Activated T-helper 9 cell treated with anti-CD3 and anti-CD28 coated beads, Interleukin-2, amount 50 U/mL, for 16 hours (primary cell): ENCODE measurements around the gene TUBG2.
"Not testable (repeated sequence)": the region's sequence is repeated elsewhere in the genome, so short reads cannot be mapped to it uniquely, and the experiment has no call there.

ENCODE experiments used
- DNase-seq: peaks from one replicate; pipeline ENCODE4 v3.0.0-alpha.2; 2020; ENCODE audit warnings: low read depth

The TUBG2 gene

DNA sequence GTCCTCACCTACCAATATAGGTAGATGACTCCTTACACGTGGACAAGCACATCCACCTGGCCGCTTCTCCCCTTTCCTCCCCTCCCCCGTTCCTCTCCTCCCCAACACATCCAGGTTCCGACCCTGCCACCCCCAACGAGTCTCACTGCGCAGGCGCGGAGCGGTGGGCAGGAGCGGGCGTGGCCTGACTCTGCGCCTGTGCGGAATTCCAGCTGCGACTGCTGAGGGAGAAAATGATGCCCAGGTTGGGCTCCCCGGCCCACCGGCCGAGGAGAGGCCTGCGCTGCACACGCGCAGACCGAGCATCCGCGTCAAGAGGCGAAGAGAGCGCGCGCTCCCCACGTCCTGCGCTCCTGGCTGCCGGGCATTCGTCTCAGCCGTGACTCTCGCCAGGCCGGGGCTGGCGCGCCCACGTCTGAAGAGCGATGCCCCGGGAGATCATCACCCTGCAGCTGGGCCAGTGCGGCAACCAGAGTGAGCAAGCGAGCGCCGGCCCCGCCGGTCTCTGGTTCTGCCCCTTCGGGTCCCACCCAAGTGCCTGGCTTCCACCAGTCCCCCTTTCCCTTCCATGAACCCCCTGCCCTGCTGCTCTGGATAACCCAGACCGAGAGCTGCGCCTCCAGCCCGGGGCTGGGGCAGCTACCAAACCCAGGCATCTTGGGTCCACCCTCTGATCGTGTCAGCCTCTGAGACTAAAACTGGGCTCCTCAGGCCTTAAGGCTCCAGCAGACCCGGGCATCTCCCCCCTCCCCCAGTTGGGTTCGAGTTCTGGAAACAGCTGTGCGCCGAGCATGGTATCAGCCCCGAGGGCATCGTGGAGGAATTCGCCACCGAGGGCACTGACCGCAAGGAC is at the start of gene TUBG2:
TUBG2 (plus strand) TSS at position 206 of the 853 bp plus-strand sequence; CDS start at position 426, 220 bp downstream.
- peak; percentile 57 for DNase-seq

GRCh38 chr17:42609814-42610801 is 49.0 kb upstream of the TUBG2 start:
- peak; percentile 5 for DNase-seq

DNA sequence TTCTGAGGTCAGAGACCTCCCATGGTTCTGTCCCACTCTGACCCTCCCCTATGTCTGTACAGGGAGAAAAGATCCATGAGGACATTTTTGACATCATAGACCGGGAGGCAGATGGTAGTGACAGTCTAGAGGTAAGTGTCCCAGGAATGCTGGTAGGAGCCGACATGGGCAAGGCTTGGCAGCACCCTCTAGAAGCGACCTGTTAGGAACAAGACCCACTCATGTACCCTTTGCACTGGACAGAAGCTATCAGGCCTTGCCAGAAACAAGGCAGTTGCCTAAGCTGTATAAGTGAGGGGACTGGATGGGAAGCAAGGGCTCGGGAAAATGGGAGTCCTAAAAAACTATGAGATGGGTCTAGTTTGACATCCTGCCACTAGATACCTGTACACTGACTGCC is 47.1 kb upstream of the TUBG2 start:
- DNase-seq, result no peak

DNA sequence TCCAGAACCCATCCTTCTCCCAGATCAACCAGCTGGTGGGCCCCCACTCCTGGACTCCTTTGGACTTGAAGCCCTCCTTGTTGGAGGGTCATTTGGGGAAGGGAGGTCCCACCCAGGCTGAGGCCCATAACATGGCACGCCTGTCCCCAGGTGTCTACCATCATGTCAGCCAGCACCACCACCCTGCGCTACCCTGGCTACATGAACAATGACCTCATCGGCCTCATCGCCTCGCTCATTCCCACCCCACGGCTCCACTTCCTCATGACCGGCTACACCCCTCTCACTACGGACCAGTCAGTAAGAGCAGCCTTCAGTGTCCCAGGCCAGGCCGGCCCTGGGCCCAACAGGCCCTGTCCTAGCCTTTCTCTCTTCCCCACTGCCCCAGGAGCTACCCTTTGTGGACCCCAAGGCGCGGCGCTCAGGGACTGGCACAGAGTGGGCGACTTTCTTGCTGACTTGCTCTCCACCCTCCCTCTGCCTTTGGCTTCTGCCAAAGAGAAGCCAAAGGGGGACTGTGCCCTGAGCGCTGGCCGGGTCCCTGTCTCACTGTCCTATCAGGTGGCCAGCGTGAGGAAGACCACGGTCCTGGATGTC is 45.3 kb upstream of the TUBG2 start:
- no peak for DNase-seq

GRCh38 chr17:42617956-42618431 is 41.1 kb upstream of the TUBG2 start:
- no peak for DNase-seq

GRCh38 chr17:42618442-42619150 is 40.5 kb upstream of the TUBG2 start:
- no peak for DNase-seq

DNA sequence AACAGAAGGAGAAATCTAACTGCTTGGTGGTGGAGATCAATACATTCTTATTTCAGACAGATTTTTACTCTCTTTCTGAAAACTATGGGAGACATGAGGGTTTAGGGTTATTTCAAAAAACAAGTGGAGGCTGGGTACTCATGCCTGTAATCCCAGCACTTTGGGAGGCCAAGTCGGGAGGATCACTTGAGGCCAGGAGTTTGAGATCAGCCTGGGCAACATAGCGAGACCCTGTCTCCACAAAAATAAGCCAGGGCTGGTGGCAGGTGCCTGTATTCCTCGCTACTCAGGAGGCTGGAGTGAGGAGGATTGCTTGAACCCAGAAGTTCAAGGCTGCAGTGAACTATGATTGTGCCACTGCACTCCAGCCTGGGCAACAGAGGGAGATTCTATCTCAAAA is 37.1 kb upstream of the TUBG2 start:
- DNase-seq, result not testable (repeated sequence)

DNA sequence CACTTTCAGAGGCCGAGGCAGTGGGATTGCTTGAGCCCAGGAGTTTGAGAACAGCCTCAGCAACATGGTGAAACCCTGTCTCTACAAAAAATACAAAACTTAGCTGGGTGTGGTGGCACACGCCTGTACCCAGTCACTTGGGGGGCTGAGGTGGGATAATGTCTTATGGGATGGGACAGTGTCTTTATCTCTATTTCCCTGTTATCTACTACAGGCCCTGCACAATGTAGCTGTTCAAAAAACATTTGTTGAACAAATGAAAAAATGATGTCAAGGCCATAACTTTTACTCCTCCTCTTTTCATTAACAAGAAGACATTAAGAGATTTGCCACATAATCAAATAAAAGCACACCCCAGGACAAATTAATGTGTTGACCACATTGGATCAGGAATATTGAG is 35.8 kb upstream of the TUBG2 start:
- DNase-seq, result no peak

DNA sequence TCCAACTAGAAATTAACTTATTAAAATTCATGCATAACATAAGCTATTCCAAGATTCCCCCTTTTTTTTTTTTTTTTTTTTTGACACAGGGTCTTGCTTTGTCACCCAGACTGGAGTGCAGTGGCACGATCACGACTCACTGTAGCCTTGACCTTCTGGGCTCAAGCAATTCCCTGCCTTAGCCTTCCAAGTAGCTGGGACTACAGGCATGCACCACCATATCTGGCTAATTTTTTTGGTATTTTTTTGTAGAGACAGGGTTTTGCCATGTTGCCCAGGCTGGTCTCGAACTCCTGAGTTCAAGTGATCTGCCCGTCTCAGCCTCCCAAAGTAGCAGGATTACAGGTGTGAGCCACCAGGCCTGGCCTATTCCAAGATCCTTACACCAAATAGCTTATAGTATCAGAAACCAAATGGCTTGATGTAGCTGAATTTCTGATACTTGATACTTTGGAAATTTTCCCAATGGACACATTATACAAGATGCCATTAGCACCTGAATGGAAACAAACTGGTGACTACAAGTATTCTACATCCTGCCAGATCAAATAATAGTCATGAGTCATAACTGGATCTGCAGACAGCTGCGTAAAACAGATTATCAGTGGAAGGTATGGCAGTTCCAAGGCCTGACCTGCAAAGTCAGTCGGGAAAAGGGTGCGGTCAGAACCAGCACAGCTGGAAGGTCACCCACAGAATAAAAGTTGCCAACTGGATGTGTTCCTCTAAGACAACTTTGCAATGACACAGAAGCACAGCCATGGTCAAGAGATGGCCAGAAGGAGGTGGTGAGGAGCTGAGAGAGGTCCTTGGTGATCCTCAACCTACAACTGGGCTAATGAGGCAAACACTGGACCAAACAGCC is 35.1 kb upstream of the TUBG2 start:
- DNase-seq, result no peak

GRCh38 chr17:42627032-42627764 is 31.9 kb upstream of the TUBG2 start:
- DNase-seq, result not testable (repeated sequence)

GRCh38 chr17:42629411-42630009 is 29.6 kb upstream of the TUBG2 start:
- no peak for DNase-seq

DNA sequence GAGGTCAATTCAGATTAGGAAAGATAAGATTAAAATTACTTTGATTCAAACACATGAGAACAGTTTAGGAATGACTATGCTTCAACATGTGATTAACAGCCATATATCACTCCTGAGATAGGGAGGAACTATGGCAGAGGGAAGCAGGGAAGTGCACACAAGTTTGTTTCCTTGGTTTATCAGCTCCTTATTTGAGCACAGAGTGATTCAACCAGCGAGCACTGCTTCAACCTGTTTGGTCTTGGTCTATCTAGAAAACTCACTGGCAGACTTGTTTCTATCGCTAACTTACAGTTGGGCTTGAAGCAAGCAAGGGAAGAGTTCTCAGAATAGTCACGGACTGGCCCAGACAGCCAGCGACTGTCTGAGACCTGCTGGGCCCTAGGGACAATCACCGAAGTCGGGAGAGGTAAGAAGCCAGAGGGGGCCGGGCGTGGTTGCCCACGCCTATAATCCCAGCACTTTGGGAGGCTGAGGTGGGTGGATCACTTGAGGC is 26.1 kb upstream of the TUBG2 start:
- DNase-seq, result no peak

DNA sequence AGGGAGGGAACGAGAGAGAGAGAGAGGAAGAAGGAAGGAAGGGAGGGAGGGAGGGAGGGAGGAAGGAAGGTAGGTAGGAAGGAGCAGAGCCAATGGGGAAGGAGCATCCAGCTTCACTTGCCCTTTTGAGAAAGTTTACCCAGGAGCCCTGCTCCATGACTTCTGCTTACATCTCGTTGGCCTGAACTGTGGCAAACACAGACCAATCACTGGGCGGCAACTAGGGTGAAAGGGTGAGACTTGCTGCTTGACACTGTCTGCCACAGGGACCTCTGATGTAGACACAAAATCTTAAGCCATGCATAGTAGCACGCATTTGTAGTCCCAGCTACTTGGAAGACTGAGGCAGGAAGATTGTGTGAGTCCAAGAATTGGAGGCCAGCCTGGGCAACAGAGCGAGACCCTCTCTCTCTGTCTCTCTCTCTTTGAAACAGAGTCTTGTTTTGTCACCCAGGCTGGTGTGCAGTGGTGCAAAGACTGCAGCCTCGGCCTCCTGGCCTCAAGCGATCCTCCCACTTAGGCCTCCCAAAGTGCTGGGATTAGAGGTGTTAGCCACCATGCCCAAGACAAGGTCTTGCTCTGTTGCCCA is 19.5 kb upstream of the TUBG2 start:
- no peak for DNase-seq

DNA sequence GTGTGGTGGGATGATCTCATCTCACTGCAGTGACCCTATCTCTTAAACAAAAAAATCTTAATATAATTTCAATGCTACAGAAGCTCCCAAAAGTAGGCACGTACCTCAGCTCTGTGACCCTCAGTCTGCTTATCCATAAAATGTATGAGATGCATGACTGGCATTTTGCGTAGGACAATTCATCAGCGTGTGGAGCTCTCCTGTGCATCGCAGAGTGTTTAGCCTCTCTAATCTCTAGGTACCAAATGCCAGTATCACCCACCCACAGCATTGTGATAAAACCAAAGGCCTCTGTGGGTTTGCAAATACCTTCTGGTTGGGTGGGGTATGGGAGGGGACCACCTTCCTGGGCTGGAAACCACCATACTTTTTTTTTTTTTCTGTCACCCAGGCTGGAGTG is 19.0 kb upstream of the TUBG2 start:
- DNase-seq, result no peak

DNA sequence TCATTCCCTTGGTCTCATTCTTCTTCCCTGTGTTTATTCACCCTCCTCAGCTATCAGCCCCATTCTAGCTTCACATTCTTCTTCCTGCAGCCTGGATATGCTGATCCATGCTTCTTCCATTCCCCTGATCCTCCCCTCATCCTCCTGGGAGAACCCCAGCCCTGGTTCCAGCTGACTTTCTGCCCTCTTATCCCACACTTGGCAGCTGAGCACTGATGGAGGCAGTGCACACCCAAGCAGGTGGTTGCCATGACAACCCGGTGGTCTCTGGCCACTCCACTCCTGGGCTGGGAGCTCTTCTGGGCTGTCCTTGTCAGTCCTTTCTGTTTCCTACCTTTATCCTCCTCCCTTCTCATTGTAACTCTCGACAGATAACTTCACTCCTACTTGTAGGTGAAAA is 16.7 kb upstream of the TUBG2 start:
- DNase-seq, result no peak

DNA sequence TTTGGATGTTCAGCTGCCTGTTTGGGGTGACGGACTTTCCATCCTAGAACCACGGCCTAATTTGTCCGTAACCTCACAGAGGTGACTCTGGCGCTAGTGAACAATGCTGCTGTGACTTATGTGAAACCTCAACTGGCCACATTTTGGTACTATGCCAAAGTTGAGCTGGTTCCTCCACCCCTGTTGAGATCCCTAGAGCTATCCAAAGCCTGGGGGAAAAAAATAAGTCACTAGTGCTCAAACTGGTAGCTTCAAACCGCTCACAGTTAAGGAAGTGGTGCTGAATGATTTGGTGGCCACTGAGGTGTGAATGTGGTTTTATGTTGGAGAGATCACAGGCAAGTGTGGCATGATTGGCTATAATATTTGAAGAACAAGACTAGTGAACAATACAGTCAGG is 11.3 kb upstream of the TUBG2 start:
- DNase-seq, result no peak

DNA sequence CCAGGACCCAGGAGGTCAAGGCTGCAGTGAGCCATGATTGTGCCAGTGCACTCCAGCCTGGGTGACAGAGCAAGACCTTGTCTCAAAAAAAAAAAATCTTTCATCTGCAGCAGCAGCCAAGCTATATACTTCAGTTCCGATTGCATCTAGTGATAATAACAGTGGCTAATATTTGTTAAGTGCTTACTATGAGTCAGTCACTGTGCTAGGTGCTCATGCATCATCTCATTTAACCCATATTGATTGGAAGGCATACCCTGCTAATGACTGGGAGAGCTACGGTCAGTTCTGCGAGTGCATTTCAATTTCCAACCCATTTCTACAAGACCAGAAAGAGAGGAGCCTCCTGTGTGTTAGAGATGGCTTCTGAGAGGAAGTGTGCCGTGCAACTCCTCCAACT is 7.7 kb upstream of the TUBG2 start:
- DNase-seq, result no peak

DNA sequence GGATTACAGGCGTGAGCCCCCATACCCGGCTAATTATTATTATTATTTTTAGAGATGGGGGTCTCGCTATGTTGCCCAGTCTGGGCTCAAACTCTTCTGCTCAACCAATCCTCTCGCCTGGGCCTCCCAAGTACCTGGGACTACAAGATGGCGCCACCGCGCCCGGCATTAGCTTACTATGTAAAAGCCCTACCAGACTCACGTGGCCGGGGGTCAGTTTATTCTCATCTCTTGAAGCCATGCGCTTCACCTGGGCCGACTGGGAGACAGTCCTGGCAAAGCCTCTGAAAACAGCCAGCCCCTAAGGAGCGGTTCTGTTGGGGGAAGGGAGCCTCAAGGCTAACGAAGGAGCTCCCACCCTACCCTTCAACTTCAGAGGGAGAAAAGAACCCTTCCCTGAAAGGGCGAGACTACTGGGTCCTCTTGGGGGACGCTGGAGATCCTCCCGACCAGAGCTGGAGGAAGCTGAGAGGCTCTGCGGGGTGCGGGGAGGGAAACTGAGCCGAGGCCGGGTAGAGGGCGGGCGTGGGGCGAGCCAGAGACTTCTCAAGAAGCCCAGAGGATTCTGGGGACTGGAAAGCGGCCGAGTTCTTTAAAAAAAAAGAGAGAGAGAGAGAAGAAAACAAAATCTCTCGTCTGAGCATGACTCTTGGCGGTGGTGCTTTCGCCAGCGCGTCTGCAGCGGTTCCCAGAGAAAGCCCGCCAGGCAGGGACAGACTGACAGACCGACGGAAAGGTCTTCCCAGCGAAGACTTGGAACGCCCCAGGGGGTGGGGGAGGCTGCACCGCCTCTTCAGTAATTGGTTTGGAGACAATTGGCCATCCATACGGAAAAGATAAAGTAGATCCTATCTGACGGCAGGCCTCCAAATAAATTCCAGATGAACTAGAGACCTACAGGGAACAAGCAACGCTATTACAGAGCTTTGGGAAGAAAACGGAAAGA is 5.6 kb upstream of the TUBG2 start:
- DNase-seq, result no peak
